NB4 (cell line): Measurements from ENCODE around the gene NCR2.

Experiments used
- CTCF ChIP-seq: IDR thresholded peaks from one replicate; pipeline ENCODE4 v1.5.1; 2012; ENCODE audit warnings: low read depth, low read length
- MYC ChIP-seq: IDR thresholded peaks from 2 replicates; pipeline ENCODE4 v1.6.1; 2011; ENCODE audit warnings: low read depth, low read length
- POLR2A ChIP-seq: IDR thresholded peaks from 2 replicates; pipeline ENCODE4 v1.6.1; 2011; ENCODE audit warnings: mild to moderate bottlenecking; ENCODE audit not compliant: insufficient read length; ENCODE audit errors: extremely low read depth

- TF ChIP-seq CTCF, result no peak
- no peak for TF ChIP-seq POLR2A
- no peak for TF ChIP-seq MYC
These were observed 20.2 kb upstream of the NCR2 start for GRCh38 chr6:41315203-41315602.
